Measurements from ENCODE around the gene TNNC2.

GRCh38 chr20:45816951-45817350, 10.2 kb downstream of the TNNC2 start:
- TF ChIP-seq YY1 (IDR thresholded peaks at IDR 0.05; ENCODE audit: low read depth) (no peak), TAF1 (IDR thresholded peaks at IDR 0.05; ENCODE audit: low read depth) (no peak), RAD21 (IDR thresholded peaks at IDR 0.05; ENCODE audit: low read depth) (no peak), ZBTB7A (IDR thresholded peaks at IDR 0.05; ENCODE audit: low read depth) (no peak), CEBPB (IDR thresholded peaks at IDR 0.05) (no peak), TCF12 (IDR thresholded peaks at IDR 0.05; ENCODE audit: low read depth) (no peak), EP300 (IDR thresholded peaks at IDR 0.05; ENCODE audit: borderline replicate concordance) (no peak), REST (IDR thresholded peaks at IDR 0.05; ENCODE audit: low read depth) (no peak)

Measured in Ishikawa (cell line).